HEK293 (cell line): ENCODE results near the gene VWF.

Experiments
- IKZF3 ChIP-seq: fragments of 450-650 bp; IDR thresholded peaks from 2 replicates; pipeline ENCODE4 v1.5.0; 2018; ENCODE audit warnings: missing biosample characterization, mild to moderate bottlenecking, missing genetic modification characterization, moderate library complexity
- RBAK ChIP-seq: fragments of 450-650 bp; formaldehyde crosslinking; IDR thresholded peaks from 2 replicates; pipeline ENCODE4 v1.5.1; 2016; ENCODE audit warnings: missing biosample characterization, missing genetic modification characterization
- SETDB1 ChIP-seq: IDR thresholded peaks from one replicate; pipeline ENCODE4 v1.6.1; 2017; ENCODE audit warnings: mild to moderate bottlenecking, low read length, moderate library complexity, mixed read lengths; ENCODE audit not compliant: insufficient read length
- SP2 ChIP-seq: fragments of 450-650 bp; formaldehyde crosslinking; IDR thresholded peaks from 2 replicates; pipeline ENCODE4 v1.5.1; 2016; ENCODE audit warnings: missing biosample characterization, missing genetic modification characterization
- ZEB2 ChIP-seq: fragments of 450-650 bp; formaldehyde crosslinking; IDR thresholded peaks from 2 replicates; pipeline ENCODE4 v1.5.1; 2016; ENCODE audit warnings: missing biosample characterization, missing genetic modification characterization
- ZFP69B ChIP-seq: fragments of 450-650 bp; formaldehyde crosslinking; IDR thresholded peaks from 2 replicates; pipeline ENCODE4 v1.5.1; 2016; ENCODE audit warnings: missing biosample characterization, missing genetic modification characterization
- ZNF10 ChIP-seq: fragments of 450-650 bp; formaldehyde crosslinking; IDR thresholded peaks from 2 replicates; pipeline ENCODE4 v1.5.1; 2017; ENCODE audit warnings: missing biosample characterization, missing genetic modification characterization
- ZNF121 ChIP-seq: fragments of 450-650 bp; formaldehyde crosslinking; IDR thresholded peaks from 2 replicates; pipeline ENCODE4 v1.5.1; 2016; ENCODE audit warnings: missing biosample characterization, missing genetic modification characterization
- ZNF146 ChIP-seq: fragments of 450-650 bp; formaldehyde crosslinking; IDR thresholded peaks from 2 replicates; pipeline ENCODE4 v1.5.1; 2016; ENCODE audit warnings: missing biosample characterization, missing genetic modification characterization
- ZNF157 ChIP-seq: fragments of 450-650 bp; formaldehyde crosslinking; IDR thresholded peaks from 2 replicates; pipeline ENCODE4 v1.5.1; 2016; ENCODE audit warnings: missing biosample characterization, missing genetic modification characterization
- ZNF184 ChIP-seq: fragments of 450-650 bp; IDR thresholded peaks from 2 replicates; pipeline ENCODE4 v1.5.1; 2018; ENCODE audit warnings: missing biosample characterization, mild to moderate bottlenecking, missing genetic modification characterization
- ZNF221 ChIP-seq: fragments of 450-650 bp; formaldehyde crosslinking; IDR thresholded peaks from 2 replicates; pipeline ENCODE4 v1.5.1; 2017; ENCODE audit warnings: missing biosample characterization, missing genetic modification characterization, borderline replicate concordance
- ZNF324 ChIP-seq: fragments of 450-650 bp; formaldehyde crosslinking; IDR thresholded peaks from 2 replicates; pipeline ENCODE4 v1.5.1; 2016; ENCODE audit warnings: missing biosample characterization, missing genetic modification characterization
- ZNF354C ChIP-seq: fragments of 450-650 bp; formaldehyde crosslinking; IDR thresholded peaks from 2 replicates; pipeline ENCODE4 v1.5.1; 2016; ENCODE audit warnings: missing biosample characterization, missing genetic modification characterization, low read depth, borderline replicate concordance
- ZNF433 ChIP-seq: fragments of 450-650 bp; formaldehyde crosslinking; IDR thresholded peaks from 2 replicates; pipeline ENCODE4 v1.5.1; 2016; ENCODE audit warnings: missing biosample characterization, missing genetic modification characterization, low read depth
- ZNF48 ChIP-seq: fragments of 450-650 bp; formaldehyde crosslinking; IDR thresholded peaks from 2 replicates; pipeline ENCODE4 v1.5.1; 2016; ENCODE audit warnings: missing biosample characterization, missing genetic modification characterization
- ZNF549 ChIP-seq: fragments of 450-650 bp; IDR thresholded peaks from 2 replicates; pipeline ENCODE4 v1.5.1; 2018; ENCODE audit warnings: missing biosample characterization, missing genetic modification characterization, mild to moderate bottlenecking, inconsistent platforms, moderate library complexity
- ZNF623 ChIP-seq: fragments of 450-650 bp; formaldehyde crosslinking; IDR thresholded peaks from 2 replicates; pipeline ENCODE4 v1.5.1; 2016; ENCODE audit warnings: missing biosample characterization, missing genetic modification characterization
- ZNF626 ChIP-seq: fragments of 450-650 bp; sonication (Bioruptor Pico); formaldehyde crosslinking; IDR thresholded peaks from 2 replicates; pipeline ENCODE4 v1.5.1; 2018; ENCODE audit warnings: missing biosample characterization, missing genetic modification characterization, inconsistent platforms
- ZNF76 ChIP-seq: fragments of 450-650 bp; formaldehyde crosslinking; IDR thresholded peaks from 2 replicates; pipeline ENCODE4; 2016; ENCODE audit warnings: low read depth, missing biosample characterization, missing genetic modification characterization, borderline replicate concordance
- ZNF768 ChIP-seq: fragments of 450-650 bp; formaldehyde crosslinking; IDR thresholded peaks from 2 replicates; pipeline ENCODE4 v1.5.1; 2018; ENCODE audit warnings: missing biosample characterization, mild to moderate bottlenecking, missing genetic modification characterization
- ZNF776 ChIP-seq: fragments of 450-650 bp; formaldehyde crosslinking; IDR thresholded peaks from 2 replicates; pipeline ENCODE4 v1.5.0; 2017; ENCODE audit warnings: missing biosample characterization, missing genetic modification characterization, borderline replicate concordance
- ZSCAN16 ChIP-seq: fragments of 450-650 bp; formaldehyde crosslinking; IDR thresholded peaks from 2 replicates; pipeline ENCODE4 v1.5.1; 2016; ENCODE audit warnings: missing biosample characterization, missing genetic modification characterization
- TF ChIP-seq, protein P1 (sequence below): fragments of 450-650 bp; formaldehyde crosslinking; IDR thresholded peaks from 2 replicates; pipeline ENCODE4 v1.5.1; 2016; ENCODE audit warnings: missing biosample characterization, missing genetic modification characterization
- TF ChIP-seq, protein P2 (sequence below): fragments of 450-650 bp; formaldehyde crosslinking; IDR thresholded peaks from 2 replicates; pipeline ENCODE4 v1.5.1; 2016; ENCODE audit warnings: missing biosample characterization, missing genetic modification characterization
- TF ChIP-seq, protein P3 (sequence below): fragments of 450-650 bp; IDR thresholded peaks from 2 replicates; pipeline ENCODE4 v1.5.1; 2018; ENCODE audit warnings: missing biosample characterization, mild to moderate bottlenecking, missing genetic modification characterization
- TF ChIP-seq, protein P4 (sequence below): fragments of 450-650 bp; formaldehyde crosslinking; IDR thresholded peaks from 2 replicates; pipeline ENCODE4 v1.5.0; 2017; ENCODE audit warnings: missing biosample characterization, missing genetic modification characterization, borderline replicate concordance
- TF ChIP-seq, protein P5 (sequence below): fragments of 450-650 bp; formaldehyde crosslinking; IDR thresholded peaks from 2 replicates; pipeline ENCODE4 v1.5.1; 2016; ENCODE audit warnings: missing biosample characterization, missing genetic modification characterization

Gene VWF

DNA sequence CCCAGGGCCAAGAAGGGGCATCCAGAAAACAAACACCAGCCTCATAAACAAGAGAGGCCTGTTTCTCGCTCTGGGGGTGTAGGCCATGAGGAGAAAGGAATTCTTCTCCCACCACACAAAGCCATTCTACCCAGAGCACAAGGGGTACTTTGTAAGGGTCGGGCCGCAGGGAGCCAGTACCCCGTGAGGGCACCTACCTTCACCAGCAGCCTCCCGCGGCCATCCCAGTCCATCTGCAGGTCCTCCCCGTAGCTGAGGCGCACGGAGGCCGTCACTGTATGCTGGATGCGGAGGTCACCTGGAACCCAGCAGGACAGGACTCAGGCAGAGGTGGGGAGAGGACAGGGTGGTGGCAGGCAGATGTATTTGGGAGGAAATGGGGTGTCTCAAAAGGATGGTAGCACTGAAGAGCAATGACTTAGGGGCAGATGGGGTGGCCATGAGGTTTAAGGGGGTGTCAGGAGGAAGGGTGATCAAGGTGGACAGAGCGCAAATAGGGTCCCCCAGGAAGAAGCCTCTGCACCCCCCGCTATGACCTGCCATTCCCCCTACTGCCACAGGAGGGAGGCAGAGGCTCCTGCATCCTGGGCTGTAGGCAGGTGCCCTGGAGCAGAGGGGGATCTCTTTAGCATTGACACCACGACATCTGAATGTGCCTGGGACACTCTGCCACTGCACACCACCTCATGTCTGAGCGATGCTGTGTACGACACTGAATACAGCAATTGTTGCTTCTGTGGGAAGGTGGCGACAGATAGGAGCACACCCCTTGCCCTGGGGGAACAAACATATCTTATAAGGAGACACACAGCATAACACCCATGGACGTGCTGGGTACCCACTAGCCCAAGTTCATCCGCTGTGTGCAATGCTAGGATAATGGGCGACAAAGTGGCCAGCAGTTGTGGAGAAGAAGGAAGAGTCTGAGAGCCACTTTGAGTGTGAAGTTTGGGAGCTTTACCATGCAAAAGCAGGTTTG is 61.4 kb downstream of the VWF start (continued):
- TF ChIP-seq, protein P1, sequence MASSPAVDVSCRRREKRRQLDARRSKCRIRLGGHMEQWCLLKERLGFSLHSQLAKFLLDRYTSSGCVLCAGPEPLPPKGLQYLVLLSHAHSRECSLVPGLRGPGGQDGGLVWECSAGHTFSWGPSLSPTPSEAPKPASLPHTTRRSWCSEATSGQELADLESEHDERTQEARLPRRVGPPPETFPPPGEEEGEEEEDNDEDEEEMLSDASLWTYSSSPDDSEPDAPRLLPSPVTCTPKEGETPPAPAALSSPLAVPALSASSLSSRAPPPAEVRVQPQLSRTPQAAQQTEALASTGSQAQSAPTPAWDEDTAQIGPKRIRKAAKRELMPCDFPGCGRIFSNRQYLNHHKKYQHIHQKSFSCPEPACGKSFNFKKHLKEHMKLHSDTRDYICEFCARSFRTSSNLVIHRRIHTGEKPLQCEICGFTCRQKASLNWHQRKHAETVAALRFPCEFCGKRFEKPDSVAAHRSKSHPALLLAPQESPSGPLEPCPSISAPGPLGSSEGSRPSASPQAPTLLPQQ = peak; percentile 35; the same call in 1 of the 2 replicates
- TF ChIP-seq ZFP69B (no peak), ZNF623 (tag by site-specific recombination) (no peak), ZNF626 (no peak), ZNF768 (tag by site-specific recombination) (no peak), ZNF324 (tag by site-specific recombination) (no peak), SETDB1 (no peak), ZNF549 (tag by site-specific recombination) (no peak), ZNF157 (tag by site-specific recombination) (no peak), RBAK (tag by site-specific recombination) (no peak), ZNF76 (tag by site-specific recombination) (no peak), IKZF3 (tag by site-specific recombination) (no peak), ZNF184 (tag by site-specific recombination) (no peak), ZNF221 (tag by site-specific recombination) (no peak), ZNF776 (no peak), ZSCAN16 (no peak), ZNF433 (tag by site-specific recombination) (no peak), ZEB2 (tag by site-specific recombination) (0 out of 2 replicates have a peak, but pooled peaks have one; percentile 31), ZNF121 (tag by site-specific recombination) (no peak), ZNF48 (no peak), SP2 (tag by site-specific recombination) (no peak), ZNF10 (tag by site-specific recombination) (no peak), ZNF354C (tag by site-specific recombination) (no peak), ZNF146 (tag by site-specific recombination) (no peak)
- TF ChIP-seq, protein P2, sequence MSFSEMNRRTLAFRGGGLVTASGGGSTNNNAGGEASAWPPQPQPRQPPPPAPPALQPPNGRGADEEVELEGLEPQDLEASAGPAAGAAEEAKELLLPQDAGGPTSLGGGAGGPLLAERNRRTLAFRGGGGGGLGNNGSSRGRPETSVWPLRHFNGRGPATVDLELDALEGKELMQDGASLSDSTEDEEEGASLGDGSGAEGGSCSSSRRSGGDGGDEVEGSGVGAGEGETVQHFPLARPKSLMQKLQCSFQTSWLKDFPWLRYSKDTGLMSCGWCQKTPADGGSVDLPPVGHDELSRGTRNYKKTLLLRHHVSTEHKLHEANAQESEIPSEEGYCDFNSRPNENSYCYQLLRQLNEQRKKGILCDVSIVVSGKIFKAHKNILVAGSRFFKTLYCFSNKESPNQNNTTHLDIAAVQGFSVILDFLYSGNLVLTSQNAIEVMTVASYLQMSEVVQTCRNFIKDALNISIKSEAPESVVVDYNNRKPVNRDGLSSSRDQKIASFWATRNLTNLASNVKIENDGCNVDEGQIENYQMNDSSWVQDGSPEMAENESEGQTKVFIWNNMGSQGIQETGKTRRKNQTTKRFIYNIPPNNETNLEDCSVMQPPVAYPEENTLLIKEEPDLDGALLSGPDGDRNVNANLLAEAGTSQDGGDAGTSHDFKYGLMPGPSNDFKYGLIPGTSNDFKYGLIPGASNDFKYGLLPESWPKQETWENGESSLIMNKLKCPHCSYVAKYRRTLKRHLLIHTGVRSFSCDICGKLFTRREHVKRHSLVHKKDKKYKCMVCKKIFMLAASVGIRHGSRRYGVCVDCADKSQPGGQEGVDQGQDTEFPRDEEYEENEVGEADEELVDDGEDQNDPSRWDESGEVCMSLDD (tag by site-specific recombination) = peak; percentile 87
- TF ChIP-seq, protein P3, sequence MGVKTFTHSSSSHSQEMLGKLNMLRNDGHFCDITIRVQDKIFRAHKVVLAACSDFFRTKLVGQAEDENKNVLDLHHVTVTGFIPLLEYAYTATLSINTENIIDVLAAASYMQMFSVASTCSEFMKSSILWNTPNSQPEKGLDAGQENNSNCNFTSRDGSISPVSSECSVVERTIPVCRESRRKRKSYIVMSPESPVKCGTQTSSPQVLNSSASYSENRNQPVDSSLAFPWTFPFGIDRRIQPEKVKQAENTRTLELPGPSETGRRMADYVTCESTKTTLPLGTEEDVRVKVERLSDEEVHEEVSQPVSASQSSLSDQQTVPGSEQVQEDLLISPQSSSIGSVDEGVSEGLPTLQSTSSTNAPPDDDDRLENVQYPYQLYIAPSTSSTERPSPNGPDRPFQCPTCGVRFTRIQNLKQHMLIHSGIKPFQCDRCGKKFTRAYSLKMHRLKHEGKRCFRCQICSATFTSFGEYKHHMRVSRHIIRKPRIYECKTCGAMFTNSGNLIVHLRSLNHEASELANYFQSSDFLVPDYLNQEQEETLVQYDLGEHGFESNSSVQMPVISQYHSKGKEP (tag by site-specific recombination) = no peak
- TF ChIP-seq, protein P4, sequence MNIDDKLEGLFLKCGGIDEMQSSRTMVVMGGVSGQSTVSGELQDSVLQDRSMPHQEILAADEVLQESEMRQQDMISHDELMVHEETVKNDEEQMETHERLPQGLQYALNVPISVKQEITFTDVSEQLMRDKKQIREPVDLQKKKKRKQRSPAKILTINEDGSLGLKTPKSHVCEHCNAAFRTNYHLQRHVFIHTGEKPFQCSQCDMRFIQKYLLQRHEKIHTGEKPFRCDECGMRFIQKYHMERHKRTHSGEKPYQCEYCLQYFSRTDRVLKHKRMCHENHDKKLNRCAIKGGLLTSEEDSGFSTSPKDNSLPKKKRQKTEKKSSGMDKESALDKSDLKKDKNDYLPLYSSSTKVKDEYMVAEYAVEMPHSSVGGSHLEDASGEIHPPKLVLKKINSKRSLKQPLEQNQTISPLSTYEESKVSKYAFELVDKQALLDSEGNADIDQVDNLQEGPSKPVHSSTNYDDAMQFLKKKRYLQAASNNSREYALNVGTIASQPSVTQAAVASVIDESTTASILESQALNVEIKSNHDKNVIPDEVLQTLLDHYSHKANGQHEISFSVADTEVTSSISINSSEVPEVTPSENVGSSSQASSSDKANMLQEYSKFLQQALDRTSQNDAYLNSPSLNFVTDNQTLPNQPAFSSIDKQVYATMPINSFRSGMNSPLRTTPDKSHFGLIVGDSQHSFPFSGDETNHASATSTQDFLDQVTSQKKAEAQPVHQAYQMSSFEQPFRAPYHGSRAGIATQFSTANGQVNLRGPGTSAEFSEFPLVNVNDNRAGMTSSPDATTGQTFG (tag by site-specific recombination) = no peak
- TF ChIP-seq, protein P5, sequence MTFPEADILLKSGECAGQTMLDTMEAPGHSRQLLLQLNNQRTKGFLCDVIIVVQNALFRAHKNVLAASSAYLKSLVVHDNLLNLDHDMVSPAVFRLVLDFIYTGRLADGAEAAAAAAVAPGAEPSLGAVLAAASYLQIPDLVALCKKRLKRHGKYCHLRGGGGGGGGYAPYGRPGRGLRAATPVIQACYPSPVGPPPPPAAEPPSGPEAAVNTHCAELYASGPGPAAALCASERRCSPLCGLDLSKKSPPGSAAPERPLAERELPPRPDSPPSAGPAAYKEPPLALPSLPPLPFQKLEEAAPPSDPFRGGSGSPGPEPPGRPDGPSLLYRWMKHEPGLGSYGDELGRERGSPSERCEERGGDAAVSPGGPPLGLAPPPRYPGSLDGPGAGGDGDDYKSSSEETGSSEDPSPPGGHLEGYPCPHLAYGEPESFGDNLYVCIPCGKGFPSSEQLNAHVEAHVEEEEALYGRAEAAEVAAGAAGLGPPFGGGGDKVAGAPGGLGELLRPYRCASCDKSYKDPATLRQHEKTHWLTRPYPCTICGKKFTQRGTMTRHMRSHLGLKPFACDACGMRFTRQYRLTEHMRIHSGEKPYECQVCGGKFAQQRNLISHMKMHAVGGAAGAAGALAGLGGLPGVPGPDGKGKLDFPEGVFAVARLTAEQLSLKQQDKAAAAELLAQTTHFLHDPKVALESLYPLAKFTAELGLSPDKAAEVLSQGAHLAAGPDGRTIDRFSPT (tag by site-specific recombination) = no peak
